SK-N-SH (cell line): ENCODE results near the gene MYLK4. TPM values are rescaled to one million over a fixed set of nuclear protein-coding genes. Genes with fewer than 3 reads are reported as not detected.

Source experiments
- CTCF ChIA-PET: fragments of 300-600, 350-600 bp; formaldehyde crosslinking; extraction: SDS; loops from one replicate; lab custom pipeline; 2021; lab: Yijun Ruan, JAX
- POLR2A ChIA-PET: fragments of 350-600 bp; sonication (Branson Sonifier 250); formaldehyde crosslinking; extraction: SDS; loops from one replicate; lab custom pipeline; 2020; ENCODE audit warnings: antibody characterized with exemption, inconsistent platforms; lab: Yijun Ruan, JAX
- DNase-seq: peaks from one replicate; pipeline ENCODE4 v3.0.0; 2012
- H2AFZ ChIP-seq: fragments of 200-600 bp; sonication (generic); 2 replicates; pipeline ENCODE4 v1.8.1; 2016; ENCODE audit warnings: antibody characterized with exemption, mild to moderate bottlenecking, low read depth
- H3F3A ChIP-seq: fragments of 200-600 bp; sonication (generic); replicated peaks from 2 replicates; pipeline ENCODE3; 2016; ENCODE audit warnings: antibody characterized with exemption, mild to moderate bottlenecking; ENCODE audit not compliant: insufficient read depth
- H3K27ac ChIP-seq, 2 experiments: fragments of 200-500 bp in 1 of 2; fragments of 200-600 bp in 1 of 2; sonication (Bioruptor generic) in 1 of 2; sonication (generic), shearing (Covaris generic) in 1 of 2; 2 replicates each; pipeline versions ENCODE4 v1.5.1 to v1.6.1; 2014 to 2016; ENCODE audit warnings: low read depth in 2 of 2, inconsistent platforms in 1 of 2, low read length in 1 of 2, mild to moderate bottlenecking in 1 of 2, mixed read lengths in 1 of 2
- H3K27me3 ChIP-seq: fragments of 200-600 bp; sonication (generic), shearing (Covaris generic); 2 replicates; pipeline ENCODE4 v1.6.1; 2016; ENCODE audit warnings: mixed run types; ENCODE audit not compliant: insufficient read depth
- H3K36me3 ChIP-seq, 2 experiments: fragments of 200-500 bp in 1 of 2; fragments of 200-600 bp in 1 of 2; sonication (Bioruptor generic) in 1 of 2; sonication (generic) in 1 of 2; replicated peaks in 1 of 2; 2 replicates each; pipeline versions ENCODE3 to v1.5.1; 2014 to 2016; ENCODE audit warnings: low read length in 1 of 2, mild to moderate bottlenecking in 1 of 2; ENCODE audit not compliant: insufficient read depth in 2 of 2, control insufficient read depth in 1 of 2
- H3K4me1 ChIP-seq, 2 experiments: fragments of 200-500 bp in 1 of 2; fragments of 200-600 bp in 1 of 2; sonication (Bioruptor generic) in 1 of 2; sonication (generic), shearing (Covaris generic) in 1 of 2; 2 replicates each; pipeline versions ENCODE4 v1.5.1 to v1.6.1; 2014 to 2016; ENCODE audit warnings: low read depth in 1 of 2, low read length in 1 of 2, mixed run types in 1 of 2; ENCODE audit not compliant: insufficient read depth in 2 of 2, control insufficient read depth in 1 of 2
- H3K4me2 ChIP-seq: fragments of 200-600 bp; sonication (generic), shearing (Covaris generic); 2 replicates; pipeline ENCODE4 v1.6.1; 2017; ENCODE audit warnings: mixed run types
- H3K4me3 ChIP-seq, 2 experiments: fragments of 200-500 bp in 1 of 2; fragments of 200-600 bp in 1 of 2; sonication (Bioruptor generic) in 1 of 2; sonication (generic), shearing (Covaris generic) in 1 of 2; 2 replicates each; pipeline versions ENCODE4 v1.5.1 to v1.8.1; 2014 to 2016; ENCODE audit warnings: low read depth in 2 of 2, inconsistent platforms in 1 of 2, low read length in 1 of 2, mild to moderate bottlenecking in 1 of 2, mixed read lengths in 1 of 2, moderate library complexity in 1 of 2
- H3K79me2 ChIP-seq: fragments of 200-600 bp; sonication (generic); 2 replicates; pipeline ENCODE4 v1.8.1; 2017; ENCODE audit warnings: mild to moderate bottlenecking; ENCODE audit not compliant: insufficient read depth
- H3K9ac ChIP-seq: fragments of 200-600 bp; sonication (generic); 2 replicates; pipeline ENCODE4 v1.6.1; 2017; ENCODE audit warnings: mixed run types
- H3K9me2 ChIP-seq: fragments of 200-600 bp; sonication (generic); 2 replicates; pipeline ENCODE4 v1.6.1; 2017; ENCODE audit warnings: mixed run types
- H3K9me3 ChIP-seq: fragments of 200-600 bp; sonication (generic); 2 replicates; pipeline ENCODE4 v1.6.1; 2017; ENCODE audit warnings: mixed run types, mild to moderate bottlenecking, moderate library complexity
- H4K20me1 ChIP-seq: fragments of 200-600 bp; sonication (generic); 2 replicates; pipeline ENCODE4 v1.6.1; 2017; ENCODE audit warnings: mild to moderate bottlenecking, mixed run types; ENCODE audit not compliant: insufficient read depth
- EZH2phosphoT487 ChIP-seq: fragments of 200-600 bp; sonication (generic); IDR thresholded peaks from 2 replicates; pipeline ENCODE4 v1.6.1; 2017; ENCODE audit warnings: low read depth, mixed run types, mild to moderate bottlenecking, antibody characterized with exemption, moderate library complexity, borderline replicate concordance
- FOSL2 ChIP-seq: IDR thresholded peaks from 2 replicates; pipeline ENCODE4 v1.4.0; 2012; ENCODE audit warnings: low read depth, mild to moderate bottlenecking, moderate library complexity, borderline replicate concordance
- GABPA ChIP-seq: IDR thresholded peaks from 2 replicates; pipeline ENCODE4 v1.4.0; 2012; ENCODE audit warnings: low read depth, mild to moderate bottlenecking
- JUND ChIP-seq: IDR thresholded peaks from 2 replicates; pipeline ENCODE4 v1.4.0; 2012
- RCOR1 ChIP-seq: fragments of 150-350 bp; IDR thresholded peaks from 2 replicates; pipeline ENCODE4 v1.6.1; 2017; ENCODE audit warnings: antibody characterized with exemption, low read length
- RFX5 ChIP-seq: IDR thresholded peaks from 2 replicates; pipeline ENCODE4 v1.6.1; 2012; ENCODE audit warnings: mild to moderate bottlenecking, improper control_type of control experiment, low read length
- TCF12 ChIP-seq: IDR thresholded peaks from 2 replicates; pipeline ENCODE4 v1.4.0; 2012
- TEAD4 ChIP-seq: IDR thresholded peaks from 2 replicates; pipeline ENCODE4 v1.4.0; 2012; ENCODE audit warnings: mild to moderate bottlenecking, borderline replicate concordance; ENCODE audit not compliant: insufficient read depth
- WGBS: methylation state at CpG from one replicate; pipeline ENCODE4 v1.1.6; 2017; ENCODE audit warnings: low lambda C conversion rate; 5-methylcytosine and 5-hydroxymethylcytosine counted together
- polyA plus RNA-seq, 3 experiments: library from polyadenylated mRNA; depleted of rRNA; stranded (reverse); fragments of >200 nt; gene quantifications; 2 replicates each; pipeline ENCODE4 v1.2.3, GENCODE V29; 2012
- TF ChIP-seq, protein P1 (sequence below): fragments of 200-600 bp; sonication (generic); IDR thresholded peaks from 2 replicates; pipeline ENCODE4 v1.6.1; 2017; ENCODE audit warnings: antibody characterized with exemption, mild to moderate bottlenecking, moderate library complexity
- TF ChIP-seq, protein P2 (sequence below): IDR thresholded peaks from 2 replicates; pipeline ENCODE4; 2012

Gene MYLK4
- polyA plus RNA-seq, 1 of the 3 experiments (the other 2 are of a cell fraction): 0.16 TPM

DNA sequence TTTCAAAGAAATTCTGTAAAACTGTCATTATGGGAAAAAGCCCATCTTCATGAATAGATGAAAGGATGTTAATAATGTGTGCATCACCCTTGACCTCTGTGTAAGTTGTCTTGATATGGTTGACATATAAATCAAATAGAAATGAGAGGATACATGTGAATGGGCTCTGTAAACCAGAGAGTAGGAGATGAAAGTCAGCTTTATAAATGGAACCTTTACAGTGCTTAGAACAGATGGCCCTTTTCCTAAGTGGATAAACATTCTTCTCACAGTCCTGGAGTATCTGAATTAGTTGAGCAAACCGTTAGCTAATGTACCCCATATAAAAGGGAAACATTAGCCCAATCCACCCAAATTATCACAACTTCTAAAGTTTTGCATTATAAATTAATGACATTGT is 57.5 kb downstream of the MYLK4 start (continued):
- TF ChIP-seq, protein P1, sequence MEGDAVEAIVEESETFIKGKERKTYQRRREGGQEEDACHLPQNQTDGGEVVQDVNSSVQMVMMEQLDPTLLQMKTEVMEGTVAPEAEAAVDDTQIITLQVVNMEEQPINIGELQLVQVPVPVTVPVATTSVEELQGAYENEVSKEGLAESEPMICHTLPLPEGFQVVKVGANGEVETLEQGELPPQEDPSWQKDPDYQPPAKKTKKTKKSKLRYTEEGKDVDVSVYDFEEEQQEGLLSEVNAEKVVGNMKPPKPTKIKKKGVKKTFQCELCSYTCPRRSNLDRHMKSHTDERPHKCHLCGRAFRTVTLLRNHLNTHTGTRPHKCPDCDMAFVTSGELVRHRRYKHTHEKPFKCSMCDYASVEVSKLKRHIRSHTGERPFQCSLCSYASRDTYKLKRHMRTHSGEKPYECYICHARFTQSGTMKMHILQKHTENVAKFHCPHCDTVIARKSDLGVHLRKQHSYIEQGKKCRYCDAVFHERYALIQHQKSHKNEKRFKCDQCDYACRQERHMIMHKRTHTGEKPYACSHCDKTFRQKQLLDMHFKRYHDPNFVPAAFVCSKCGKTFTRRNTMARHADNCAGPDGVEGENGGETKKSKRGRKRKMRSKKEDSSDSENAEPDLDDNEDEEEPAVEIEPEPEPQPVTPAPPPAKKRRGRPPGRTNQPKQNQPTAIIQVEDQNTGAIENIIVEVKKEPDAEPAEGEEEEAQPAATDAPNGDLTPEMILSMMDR: no peak
- TF ChIP-seq, protein P2, sequence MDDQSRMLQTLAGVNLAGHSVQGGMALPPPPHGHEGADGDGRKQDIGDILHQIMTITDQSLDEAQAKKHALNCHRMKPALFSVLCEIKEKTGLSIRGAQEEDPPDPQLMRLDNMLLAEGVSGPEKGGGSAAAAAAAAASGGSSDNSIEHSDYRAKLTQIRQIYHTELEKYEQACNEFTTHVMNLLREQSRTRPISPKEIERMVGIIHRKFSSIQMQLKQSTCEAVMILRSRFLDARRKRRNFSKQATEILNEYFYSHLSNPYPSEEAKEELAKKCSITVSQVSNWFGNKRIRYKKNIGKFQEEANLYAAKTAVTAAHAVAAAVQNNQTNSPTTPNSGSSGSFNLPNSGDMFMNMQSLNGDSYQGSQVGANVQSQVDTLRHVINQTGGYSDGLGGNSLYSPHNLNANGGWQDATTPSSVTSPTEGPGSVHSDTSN: no peak
- no peak for TF ChIP-seq TEAD4

DNA sequence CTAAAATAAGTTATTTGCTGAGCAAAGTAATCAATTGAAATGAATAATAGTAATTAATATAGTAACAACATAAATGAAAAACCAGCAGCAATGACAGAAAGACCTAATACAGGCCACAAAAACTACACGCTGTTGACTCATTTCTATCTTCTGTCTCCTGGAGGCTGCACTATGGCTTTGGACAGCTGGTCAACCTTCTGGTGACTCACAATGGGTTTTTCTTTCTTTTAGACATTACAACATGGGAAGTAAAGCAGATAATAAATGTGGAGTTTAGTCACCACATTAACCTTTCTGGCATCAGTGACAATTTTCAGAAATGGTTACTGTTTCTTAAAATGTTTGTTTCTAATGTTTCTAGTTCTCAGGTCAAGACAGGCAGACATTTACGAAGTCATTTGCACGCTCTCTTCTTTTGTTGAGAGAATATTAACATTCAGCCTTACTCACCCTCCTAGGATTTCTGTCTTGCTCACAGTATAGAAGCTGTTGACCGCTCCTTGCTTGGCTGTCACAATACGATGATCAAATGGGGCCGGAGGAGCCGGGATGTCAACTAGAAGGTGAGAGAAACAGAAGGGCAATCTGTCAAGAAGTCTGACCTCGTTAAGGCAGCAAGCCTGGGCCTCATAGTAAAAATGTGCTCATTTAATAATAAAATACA is 62.2 kb downstream of the MYLK4 start:
- Histone ChIP-seq H2AFZ (peak overlapping the region; percentile 39; the same call in 1 of the 2 replicates), H3K9ac (no peak overlapping the region)

DNA sequence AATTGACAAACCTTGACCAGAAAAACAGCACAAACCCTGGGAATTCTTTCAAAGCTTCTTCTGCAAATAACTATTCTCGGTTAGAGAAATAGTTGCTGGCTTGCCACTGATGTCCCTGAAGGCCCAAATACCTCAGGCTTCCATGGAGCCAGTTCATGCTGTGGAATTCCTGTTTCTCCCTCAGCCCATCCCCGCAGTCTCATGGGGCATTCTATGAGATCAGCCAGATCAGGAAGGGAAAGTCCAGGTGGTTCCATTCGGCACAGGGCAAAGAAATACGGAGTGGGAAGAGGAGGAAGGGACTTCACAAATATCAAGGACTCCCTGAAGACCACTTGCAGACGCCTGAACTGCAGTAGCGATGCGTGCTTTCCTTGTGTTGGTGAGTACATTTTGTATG is 63.3 kb downstream of the MYLK4 start:
- Histone ChIP-seq H3F3A (peaks cover 3% of the 10 kb centered on the region), H3K9me2 (no peaks in the 10 kb centered on the region), H3K4me2 (no peak overlapping the region), H3K4me3 (no peak overlapping the region), H4K20me1 (no peaks in the 10 kb centered on the region), H3K9ac (no peak overlapping the region), H3K79me2 (no peaks in the 10 kb centered on the region), H3K9me3 (no peaks in the 10 kb centered on the region), H3K27me3 (no peaks in the 10 kb centered on the region), H2AFZ (no peak overlapping the region), H3K36me3 (no peaks in the 10 kb centered on the region), H3K4me1 (no peaks in the 10 kb centered on the region; a peak in 1 of 4 replicates), H3K27ac (no peak overlapping the region)
- CTCF ChIA-PET: no interaction called here
- POLR2A ChIA-PET: no interaction called here
- WGBS: 86% methylated on average over 6 of the region's 7 CpGs
- DNase-seq: no peak
- TF ChIP-seq RFX5 (no peak), TEAD4 (no peak), GABPA (no peak), RCOR1 (no peak)

More for the DNA sequence above, 62.2 kb downstream of the MYLK4 start:
- H3F3A ChIP-seq: peaks cover 3% of the 10 kb centered on the region
- TF ChIP-seq EZH2phosphoT487: no peak
- TF ChIP-seq TCF12: peak; percentile 59
- TF ChIP-seq FOSL2: peak; percentile 76; the same call in 1 of the 2 replicates
- TF ChIP-seq GABPA: no peak
- TF ChIP-seq JUND: peak; percentile 42; the same call in 1 of the 2 replicates
- TF ChIP-seq, protein P2: peak; percentile 34; the same call in 1 of the 2 replicates
- 85% methylated on average over 8 of the region's 8 CpGs for WGBS
- DNase-seq: no peak
- CTCF ChIA-PET: interaction anchor here (0.8 kb wide), 1 partner anchor 61 kb away, joined by 4 read pairs; no protein-coding TSS in a partner anchor
- POLR2A ChIA-PET: no interaction called here
- no peaks in the 10 kb centered on the region for H4K20me1 ChIP-seq
- H3K9me2 ChIP-seq: no peaks in the 10 kb centered on the region
- no peaks in the 10 kb centered on the region for H3K27me3 ChIP-seq
- H3K4me1 ChIP-seq: no peaks in the 10 kb centered on the region; a peak in 1 of 4 replicates
- H3K4me3 ChIP-seq: no peak overlapping the region
- no peaks in the 10 kb centered on the region for H3K9me3 ChIP-seq
- H3K27ac ChIP-seq: peak overlapping the region in 1 of 2 experiments; percentile 46; a peak in 2 of 4 replicates
- no peaks in the 10 kb centered on the region for H3K79me2 ChIP-seq
- H3K36me3 ChIP-seq: no peaks in the 10 kb centered on the region
- H3K4me2 ChIP-seq: no peak overlapping the region
